IMR-90 (cell line): ENCODE measurements around the gene ADAMTS10. TPM values are rescaled to one million over a fixed set of nuclear protein-coding genes. Genes with fewer than 3 reads are reported as not detected.

Source experiments
- ATAC-seq: fragments of 200-7000 bp; cut with Tn5 transposase; 2 replicates; pipeline ENCODE4 v1.9.1; 2020; ENCODE audit warnings: low read depth, mild to moderate bottlenecking, moderate library complexity
- BruUV-seq: library from RNA; stranded (reverse); fragments of 400-500 nt; replicated peaks from 2 replicates; lab custom pipeline; 2021; lab: Mats Ljungman, UMichigan
- CTCF ChIA-PET: fragments of 300-600 bp; formaldehyde crosslinking; extraction: SDS; loops from one replicate; lab custom pipeline; 2021; ENCODE audit warnings: antibody characterized with exemption; lab: Yijun Ruan, JAX
- POLR2A ChIA-PET: fragments of 300-600 bp; sonication (Branson Sonifier 250); formaldehyde crosslinking; loops from one replicate; lab custom pipeline; 2022; ENCODE audit warnings: antibody characterized with exemption; ENCODE audit not compliant: unreplicated experiment; lab: Charles Lee
- DNase-seq: peaks from one replicate; pipeline ENCODE4 v3.0.0; 2013
- H2AFZ ChIP-seq: replicated peaks from 2 replicates; pipeline ENCODE3; 2013; ENCODE audit warnings: low read length, mild to moderate bottlenecking; ENCODE audit not compliant: poor library complexity
- H2AK5ac ChIP-seq: 2 replicates; pipeline ENCODE4 v1.6.1; 2013; ENCODE audit warnings: low read depth, low read length, inconsistent platforms
- H2AK9ac ChIP-seq: replicated peaks from 2 replicates; pipeline ENCODE3; 2013; ENCODE audit warnings: mild to moderate bottlenecking, low read depth, low read length, moderate library complexity; ENCODE audit not compliant: poor library complexity
- H2BK120ac ChIP-seq: 2 replicates; pipeline ENCODE4 v1.6.1; 2013; ENCODE audit warnings: low read depth, low read length, inconsistent platforms
- H2BK15ac ChIP-seq: 3 replicates; pipeline ENCODE4 v1.6.1; 2013; ENCODE audit warnings: low read depth, low read length, inconsistent platforms
- H2BK20ac ChIP-seq: 2 replicates; pipeline ENCODE4 v1.6.1; 2013; ENCODE audit warnings: low read depth, mild to moderate bottlenecking, inconsistent platforms, low read length, moderate library complexity
- H2BK5ac ChIP-seq: 2 replicates; pipeline ENCODE4 v1.6.1; 2013; ENCODE audit warnings: mild to moderate bottlenecking, low read depth, low read length, inconsistent platforms; ENCODE audit not compliant: poor library complexity, severe bottlenecking
- H3K14ac ChIP-seq: replicated peaks from 2 replicates; pipeline ENCODE4 v1.6.1; 2013; ENCODE audit warnings: low read depth, low read length, inconsistent platforms
- H3K18ac ChIP-seq: 2 replicates; pipeline ENCODE4 v1.6.1; 2013; ENCODE audit warnings: low read depth, low read length, control low read depth
- H3K23ac ChIP-seq: 2 replicates; pipeline ENCODE4 v1.6.1; 2013; ENCODE audit warnings: low read depth, low read length, inconsistent platforms
- H3K27ac ChIP-seq: 2 replicates; pipeline ENCODE4 v1.5.1; 2013; ENCODE audit warnings: mild to moderate bottlenecking, control low read depth, low read length; ENCODE audit not compliant: insufficient read depth
- H3K27me3 ChIP-seq: 2 replicates; pipeline ENCODE4 v1.6.1; 2013; ENCODE audit warnings: low read length; ENCODE audit not compliant: control insufficient read depth, insufficient read depth
- H3K36me3 ChIP-seq: 2 replicates; pipeline ENCODE4 v1.6.1; 2013; ENCODE audit warnings: low read length, mixed read lengths; ENCODE audit not compliant: control insufficient read depth, insufficient read depth
- H3K4ac ChIP-seq: 2 replicates; pipeline ENCODE4 v1.6.1; 2013; ENCODE audit warnings: low read depth, low read length, inconsistent platforms
- H3K4me1 ChIP-seq: 2 replicates; pipeline ENCODE4 v1.6.1; 2013; ENCODE audit warnings: low read length, mixed read lengths; ENCODE audit not compliant: control insufficient read depth, insufficient read depth
- H3K4me2 ChIP-seq: 2 replicates; pipeline ENCODE4 v1.6.1; 2013; ENCODE audit warnings: low read depth, mild to moderate bottlenecking, control low read depth, low read length, moderate library complexity
- H3K4me3 ChIP-seq: 2 replicates; pipeline ENCODE4 v1.5.1; 2013; ENCODE audit warnings: low read depth, mild to moderate bottlenecking, control low read depth, low read length, moderate library complexity; ENCODE audit not compliant: insufficient read depth
- H3K56ac ChIP-seq: 2 replicates; pipeline ENCODE4 v1.6.1; 2013; ENCODE audit warnings: low read length, inconsistent platforms; ENCODE audit not compliant: insufficient read depth; ENCODE audit errors: extremely low read depth
- H3K79me1 ChIP-seq, 2 experiments: 2 replicates each; pipeline ENCODE4 v1.6.1; 2013; ENCODE audit warnings: low read length in 2 of 2, inconsistent platforms in 1 of 2, low read depth in 1 of 2
- H3K9ac ChIP-seq: 2 replicates; pipeline ENCODE4 v1.6.1; 2013; ENCODE audit warnings: low read depth, low read length, control low read depth
- H3K9me1 ChIP-seq: 2 replicates; pipeline ENCODE4 v1.6.1; 2013; ENCODE audit warnings: low read length, inconsistent platforms; ENCODE audit not compliant: insufficient read depth
- H3K9me3 ChIP-seq: 2 replicates; pipeline ENCODE4 v1.6.1; 2013; ENCODE audit warnings: low read length; ENCODE audit not compliant: control insufficient read depth, insufficient read depth
- H4K20me1 ChIP-seq: 2 replicates; pipeline ENCODE4 v1.6.1; 2013; ENCODE audit warnings: low read length, inconsistent platforms; ENCODE audit not compliant: insufficient read depth
- H4K5ac ChIP-seq: 2 replicates; pipeline ENCODE4 v1.6.1; 2013; ENCODE audit warnings: mild to moderate bottlenecking, low read depth, low read length, control low read depth
- H4K8ac ChIP-seq, 2 experiments: 2 replicates each; pipeline ENCODE4 v1.6.1; 2013; ENCODE audit warnings: low read depth in 2 of 2, low read length in 2 of 2, control low read depth in 1 of 2, inconsistent platforms in 1 of 2
- H4K91ac ChIP-seq: 2 replicates; pipeline ENCODE4 v1.6.1; 2013; ENCODE audit warnings: low read depth, low read length, inconsistent platforms; ENCODE audit not compliant: insufficient read depth
- BHLHE40 ChIP-seq: fragments of 150-350 bp; IDR thresholded peaks from 2 replicates; pipeline ENCODE4 v1.6.1; 2016; ENCODE audit warnings: mild to moderate bottlenecking, low read depth, low read length
- CEBPB ChIP-seq: IDR thresholded peaks from 2 replicates; pipeline ENCODE4 v1.6.1; 2012; ENCODE audit warnings: low read depth, low read length, improper control_type of control experiment
- CHD1 ChIP-seq: IDR thresholded peaks from 2 replicates; pipeline ENCODE4 v1.6.1; 2012; ENCODE audit warnings: low read depth, low read length, improper control_type of control experiment
- CTCF ChIP-seq: conservative IDR thresholded peaks from 2 replicates; pipeline ENCODE4 v1.5.1; 2012; ENCODE audit warnings: mild to moderate bottlenecking, low read depth, low read length, improper control_type of control experiment
- ELK1 ChIP-seq: fragments of 150-350 bp; IDR thresholded peaks from 2 replicates; pipeline ENCODE4 v1.6.1; 2016; ENCODE audit warnings: low read depth, mild to moderate bottlenecking, low read length, moderate library complexity, borderline replicate concordance
- FOS ChIP-seq: fragments of 150-350 bp; IDR thresholded peaks from 2 replicates; pipeline ENCODE4 v1.6.1; 2016; ENCODE audit warnings: low read depth, low read length
- MAFK ChIP-seq: IDR thresholded peaks from 2 replicates; pipeline ENCODE4 v1.6.1; 2012; ENCODE audit warnings: low read depth, low read length, improper control_type of control experiment
- MAZ ChIP-seq: IDR thresholded peaks from 2 replicates; pipeline ENCODE4 v1.6.1; 2012; ENCODE audit warnings: low read depth, mild to moderate bottlenecking, low read length, improper control_type of control experiment, moderate library complexity, borderline replicate concordance
- MXI1 ChIP-seq: IDR thresholded peaks from 2 replicates; pipeline ENCODE4 v1.6.1; 2012; ENCODE audit warnings: low read depth, mild to moderate bottlenecking, low read length, moderate library complexity, borderline replicate concordance
- NFE2L2 ChIP-seq: fragments of 150-350 bp; IDR thresholded peaks from 2 replicates; pipeline ENCODE4 v1.6.1; 2016; ENCODE audit warnings: low read depth, mild to moderate bottlenecking, low read length
- POLR2A ChIP-seq: IDR thresholded peaks from 2 replicates; pipeline ENCODE4 v1.6.1; 2012; ENCODE audit warnings: mild to moderate bottlenecking, low read depth, low read length
- RAD21 ChIP-seq: IDR thresholded peaks from 2 replicates; pipeline ENCODE4 v1.6.1; 2012; ENCODE audit warnings: low read length, improper control_type of control experiment
- RCOR1 ChIP-seq: IDR thresholded peaks from 2 replicates; pipeline ENCODE4 v1.6.1; 2012; ENCODE audit warnings: mild to moderate bottlenecking, low read length, improper control_type of control experiment; ENCODE audit not compliant: insufficient replicate concordance
- RFX5 ChIP-seq: IDR thresholded peaks from 2 replicates; pipeline ENCODE4 v1.8.0; 2012; ENCODE audit warnings: low read depth, mild to moderate bottlenecking, low read length, moderate library complexity
- SMC3 ChIP-seq: fragments of 150-350 bp; IDR thresholded peaks from 2 replicates; pipeline ENCODE4 v1.6.1; 2016; ENCODE audit warnings: low read depth, mild to moderate bottlenecking, antibody characterized with exemption, low read length, moderate library complexity
- WGBS, 2 experiments: methylation state at CpG; one replicate each; pipeline versions ENCODE4 v1.1.5 to v1.1.7; 2013; ENCODE audit warnings: missing lambda C conversion rate in 2 of 2; ENCODE audit not compliant: insufficient read length in 1 of 2; ENCODE audit errors: extremely low coverage in 2 of 2; 5-methylcytosine and 5-hydroxymethylcytosine counted together
- dilution Hi-C: fragments of 300-500 bp; cut with HindIII; formaldehyde crosslinking; loops from one replicate; pipeline ENCODE4 v1.14.3; 2018; ENCODE audit warnings: low sequenced_read_pairs; ENCODE audit not compliant: unreplicated experiment
- in situ Hi-C: fragments of 300-500 bp; cut with MboI; formaldehyde crosslinking; loops from 3 replicates; pipeline ENCODE4 v1.14.3; 2019; ENCODE audit warnings: low sequenced_read_pairs, inconsistent platforms, mixed read lengths
- intact Hi-C: fragments of 100-400 bp; cut with micrococcal nuclease; formaldehyde crosslinking; loops from 2 replicates; pipeline ENCODE4 v1.10.0; 2022
- polyA plus RNA-seq, 3 experiments: library from polyadenylated mRNA; depleted of rRNA; stranded (reverse); fragments of >200 nt; gene quantifications; 2 replicates each; pipeline ENCODE4 v1.2.3, GENCODE V29; 2012; ENCODE audit warnings: low replicate concordance in 1 of 3
- total RNA-seq: library from RNA; depleted of rRNA; stranded (reverse); fragments of >200 nt; gene quantifications from 2 replicates; pipeline ENCODE4 v1.2.3, GENCODE V29; 2012

The ADAMTS10 gene
- total and polyA plus RNA-seq, 2 of the 4 experiments (the other 2 are of a cell fraction) = 3.4 to 11.5 TPM

- H3K36me3 ChIP-seq = no peaks in the 10 kb centered on the region
- no peak overlapping the region for H3K4me2 ChIP-seq
- H3K4me3 ChIP-seq = no peak overlapping the region
- H2AK5ac ChIP-seq = peak overlapping the region; percentile 33; the same call in 1 of the 2 replicates
- H3K27ac ChIP-seq = no peak overlapping the region
- H3K23ac ChIP-seq = 0 out of 2 replicates have a peak overlapping the region, but pooled peaks have one; percentile 1
- peak overlapping the region in 1 of 2 experiments; percentile 1; a peak in 1 of 4 replicates for H4K8ac ChIP-seq
- H2AFZ ChIP-seq = peak overlapping the region; percentile 87
- no peak overlapping the region; the same call in 2 of the 3 replicates for H2BK15ac ChIP-seq
- H4K91ac ChIP-seq = no peak overlapping the region; the same call in 1 of the 2 replicates
- ChIA-PET POLR2A (no interaction called here), CTCF (no interaction called here)
- H3K79me1 ChIP-seq = no peaks in the 10 kb centered on the region
- no TSS peak for BruUV-seq
- H2AK9ac ChIP-seq = peak overlapping the region; percentile 65
- 39% methylated on average over 3 of the region's 10 CpGs; no CpG with 5 or more reads in 1 of the 2 experiments for WGBS, 2 experiments
- no peaks in the 10 kb centered on the region for H4K20me1 ChIP-seq
- peak overlapping the region; percentile 51; the same call in 1 of the 2 replicates for H3K14ac ChIP-seq
- peak overlapping the region; percentile 49 for H3K4ac ChIP-seq
- no peak overlapping the region for H3K18ac ChIP-seq
- H3K9me1 ChIP-seq = peaks cover 9% of the 10 kb centered on the region
- no peaks in the 10 kb centered on the region for H3K27me3 ChIP-seq
- peaks cover 9% of the 10 kb centered on the region for H3K4me1 ChIP-seq
- peak overlapping the region; percentile 68 for H2BK120ac ChIP-seq
- in situ Hi-C loops = loop anchor here (5.0 kb wide), 1 partner anchor 253 kb away; the partner anchor contains the start of genes NDUFA7 and RPS28
- dilution Hi-C loops = no loop called here
- peak; percentile 7; the same call in 1 of the 2 replicates for ATAC-seq
- DNase-seq = peak; percentile 35
- H2BK20ac ChIP-seq = peak overlapping the region; percentile 82; the same call in 1 of the 2 replicates
- intact Hi-C loops = loop anchor here (5.0 kb wide), 1 partner anchor 163 kb away; the partner anchor contains the start of gene MARCHF2
- H3K9me3 ChIP-seq = no peaks in the 10 kb centered on the region
- H3K56ac ChIP-seq = no peak overlapping the region
- no peak overlapping the region for H3K9ac ChIP-seq
- no peak overlapping the region for H4K5ac ChIP-seq
- H2BK5ac ChIP-seq = no peak overlapping the region
- no peak for TF ChIP-seq SMC3
- no peak for TF ChIP-seq CTCF
- TF ChIP-seq POLR2A = no peak
- TF ChIP-seq RAD21 = no peak
- TF ChIP-seq CEBPB = no peak
- TF ChIP-seq FOS = no peak
- no peak for TF ChIP-seq RFX5
- TF ChIP-seq BHLHE40 = no peak
- TF ChIP-seq ELK1 = no peak
- no peak for TF ChIP-seq MAFK
- no peak for TF ChIP-seq RCOR1
- TF ChIP-seq CHD1 = no peak
- no peak for TF ChIP-seq NFE2L2
- no peak for TF ChIP-seq MXI1
- TF ChIP-seq MAZ = no peak
These were observed 35.0 kb downstream of the ADAMTS10 start for GRCh38 chr19:8575467-8575997.
